Activated CD8-positive, alpha-beta memory T cell treated with anti-CD3 and anti-CD28 coated beads, Interleukin-2, amount 50 U/mL, for 1 hour (primary cell): ENCODE data around the gene SLC1A5.
"Not testable (repeated sequence)": the region's sequence is repeated elsewhere in the genome, so short reads cannot be mapped to it uniquely, and the experiment has no call there.

ENCODE experiments used
- DNase-seq: peaks from one replicate; pipeline ENCODE4 v3.0.0-alpha.2; 2020; ENCODE audit errors: extremely low read depth

Gene SLC1A5

GRCh38 chr19:46788262-46788967 is at the start of gene SLC1A5:
TSS of gene SLC1A5 (minus strand) at chr19:46788594. CDS start at chr19:46787965, 629 bp downstream.
- peak; percentile 93 for DNase-seq

- DNase-seq: no peak
Measured at GRCh38 chr19:46838160-46838559, 49.8 kb upstream of the SLC1A5 start.

- DNase-seq: no peak
Measured at GRCh38 chr19:46834984-46835383, 46.6 kb upstream of the SLC1A5 start.

GRCh38 chr19:46834121-46834520 is 45.7 kb upstream of the SLC1A5 start:
- no peak for DNase-seq

- no peak for DNase-seq
Measured at GRCh38 chr19:46830864-46831263, 42.5 kb upstream of the SLC1A5 start.

GRCh38 chr19:46828484-46828883 is 40.1 kb upstream of the SLC1A5 start:
- DNase-seq: no peak

GRCh38 chr19:46825731-46826055 is 37.3 kb upstream of the SLC1A5 start:
- no peak for DNase-seq

- no peak for DNase-seq
Measured at GRCh38 chr19:46824890-46825730, 36.7 kb upstream of the SLC1A5 start.

- DNase-seq: no peak
Measured at GRCh38 chr19:46823049-46823448, 34.7 kb upstream of the SLC1A5 start.

GRCh38 chr19:46822410-46822787 is 34.0 kb upstream of the SLC1A5 start:
- not testable (repeated sequence) for DNase-seq

GRCh38 chr19:46821512-46822409 is 33.4 kb upstream of the SLC1A5 start:
- no peak for DNase-seq

GRCh38 chr19:46818812-46819211 is 30.4 kb upstream of the SLC1A5 start:
- DNase-seq: no peak

GRCh38 chr19:46815833-46816627 is 27.6 kb upstream of the SLC1A5 start:
- DNase-seq: no peak

- no peak for DNase-seq
Measured at GRCh38 chr19:46813839-46814358, 25.5 kb upstream of the SLC1A5 start.

GRCh38 chr19:46812977-46813838 is 24.8 kb upstream of the SLC1A5 start:
- no peak for DNase-seq

GRCh38 chr19:46809534-46810272 is 21.3 kb upstream of the SLC1A5 start:
- DNase-seq: no peak

- DNase-seq: no peak
Measured at GRCh38 chr19:46806656-46807055, 18.3 kb upstream of the SLC1A5 start.

- not testable (repeated sequence) for DNase-seq
Measured at GRCh38 chr19:46804432-46804831, 16.0 kb upstream of the SLC1A5 start.

- no peak for DNase-seq
Measured at GRCh38 chr19:46803555-46803954, 15.2 kb upstream of the SLC1A5 start.
